ENCODE data around the gene LRFN2. TPM values are rescaled to one million over a fixed set of nuclear protein-coding genes. Genes with fewer than 3 reads are reported as not detected.

Gene LRFN2
- total and polyA plus RNA-seq, 4 donors = 0.01 to 0.06 TPM; not detected in 2

- TF ChIP-seq CTCF (IDR thresholded peaks at IDR 0.05; ENCODE audit: control extremely low read depth, extremely low read depth) = no peak
- ATAC-seq (ENCODE audit: insufficient read depth, low FRiP score) = no peak
- Histone ChIP-seq H3K9me3 (ENCODE audit: control insufficient read depth in 4 of 4, insufficient read depth in 3 of 4, low read length in 3 of 4) (peaks cover 0 to 4% (median 0%) of the 10 kb centered on the region in 4 donors), H3K27ac (ENCODE audit: low read depth in 1 of 2, low read length in 1 of 2) (no peak overlapping the region), H3K27me3 (ENCODE audit: control insufficient read depth in 3 of 3, insufficient read depth in 3 of 3, low read length in 2 of 3) (peaks cover 0 to 38% (median 11%) of the 10 kb centered on the region in 3 donors), H3K9ac (ENCODE audit: insufficient read depth in 1 of 2, low read length in 2 of 2) (no peak overlapping the region), H3K4me1 (ENCODE audit: control insufficient read depth in 5 of 5, insufficient read depth in 5 of 5, low read length in 5 of 5) (peaks cover 0 to 2% (median 0%) of the 10 kb centered on the region in 5 donors), H3K36me3 (ENCODE audit: control insufficient read depth in 4 of 4, insufficient read depth in 4 of 4, low read length in 4 of 4) (no peaks in the 10 kb centered on the region), H3K4me3 (no peak overlapping the region)
- DNase-seq = no peak
- 74 to 75% methylated on average over 2 of the region's 2 CpGs for WGBS, 2 donors
Observed at GRCh38 chr6:40604082-40604481, 16.9 kb upstream of the LRFN2 start.

- no peak overlapping the region for H3K27ac ChIP-seq (ENCODE audit: low read depth in 1 of 2, low read length in 1 of 2)
- no peak overlapping the region for H3K9ac ChIP-seq (ENCODE audit: insufficient read depth in 1 of 2, low read length in 2 of 2)
- ATAC-seq (ENCODE audit: insufficient read depth, low FRiP score) (no peak), DNase-seq (peak; percentile 10 to 65 (median 53))
- TF ChIP-seq CTCF (IDR thresholded peaks at IDR 0.05; ENCODE audit: control extremely low read depth, extremely low read depth) = no peak
- no peaks in the 10 kb centered on the region for H3K36me3 ChIP-seq (ENCODE audit: control insufficient read depth in 4 of 4, insufficient read depth in 4 of 4, low read length in 4 of 4)
- peaks cover 0 to 4% (median 0%) of the 10 kb centered on the region in 4 donors for H3K9me3 ChIP-seq (ENCODE audit: control insufficient read depth in 4 of 4, insufficient read depth in 3 of 4, low read length in 3 of 4)
- peaks cover 0 to 32% (median 9%) of the 10 kb centered on the region in 3 donors for H3K27me3 ChIP-seq (ENCODE audit: control insufficient read depth in 3 of 3, insufficient read depth in 3 of 3, low read length in 2 of 3)
- 18 to 19% methylated on average over 28 of the region's 28 CpGs for WGBS, 2 donors
- H3K4me1 ChIP-seq (ENCODE audit: control insufficient read depth in 5 of 5, insufficient read depth in 5 of 5, low read length in 5 of 5) = no peaks in the 10 kb centered on the region
- H3K4me3 ChIP-seq = no peak overlapping the region
Observed at GRCh38 chr6:40599555-40599954, 12.4 kb upstream of the LRFN2 start.

- Histone ChIP-seq H3K27ac (ENCODE audit: low read depth in 1 of 2, low read length in 1 of 2) (no peak overlapping the region), H3K9me3 (ENCODE audit: control insufficient read depth in 4 of 4, insufficient read depth in 3 of 4, low read length in 3 of 4) (peaks cover 0 to 4% (median 0%) of the 10 kb centered on the region in 4 donors), H3K4me1 (ENCODE audit: control insufficient read depth in 5 of 5, insufficient read depth in 5 of 5, low read length in 5 of 5) (no peaks in the 10 kb centered on the region), H3K9ac (ENCODE audit: insufficient read depth in 1 of 2, low read length in 2 of 2) (no peak overlapping the region), H3K36me3 (ENCODE audit: control insufficient read depth in 4 of 4, insufficient read depth in 4 of 4, low read length in 4 of 4) (no peaks in the 10 kb centered on the region), H3K27me3 (ENCODE audit: control insufficient read depth in 3 of 3, insufficient read depth in 3 of 3, low read length in 2 of 3) (peaks cover 0 to 28% (median 15%) of the 10 kb centered on the region in 3 donors), H3K4me3 (no peak overlapping the region)
- DNase-seq = no peak
- WGBS, 2 donors = 78 to 81% methylated on average over 5 of the region's 5 CpGs
- no peak for TF ChIP-seq CTCF (IDR thresholded peaks at IDR 0.05; ENCODE audit: control extremely low read depth, extremely low read depth)
- no peak for ATAC-seq (ENCODE audit: insufficient read depth, low FRiP score)
Observed at GRCh38 chr6:40598516-40598915, 11.4 kb upstream of the LRFN2 start.

GRCh38 chr6:40597301-40597700, 10.1 kb upstream of the LRFN2 start:
- H3K4me1 ChIP-seq (ENCODE audit: control insufficient read depth in 5 of 5, insufficient read depth in 5 of 5, low read length in 5 of 5) = no peaks in the 10 kb centered on the region
- ATAC-seq (ENCODE audit: insufficient read depth, low FRiP score) (no peak), DNase-seq (no peak)
- TF ChIP-seq CTCF (IDR thresholded peaks at IDR 0.05; ENCODE audit: control extremely low read depth, extremely low read depth) = no peak
- no peak overlapping the region for H3K27ac ChIP-seq (ENCODE audit: low read depth in 1 of 2, low read length in 1 of 2)
- H3K9ac ChIP-seq (ENCODE audit: insufficient read depth in 1 of 2, low read length in 2 of 2) = no peak overlapping the region
- H3K4me3 ChIP-seq = no peak overlapping the region
- H3K36me3 ChIP-seq (ENCODE audit: control insufficient read depth in 4 of 4, insufficient read depth in 4 of 4, low read length in 4 of 4) = no peaks in the 10 kb centered on the region
- H3K9me3 ChIP-seq (ENCODE audit: control insufficient read depth in 4 of 4, insufficient read depth in 3 of 4, low read length in 3 of 4) = peaks cover 0 to 4% (median 0%) of the 10 kb centered on the region in 4 donors
- peaks cover 0 to 20% (median 9%) of the 10 kb centered on the region in 3 donors for H3K27me3 ChIP-seq (ENCODE audit: control insufficient read depth in 3 of 3, insufficient read depth in 3 of 3, low read length in 2 of 3)
- WGBS, 2 donors = 81 to 83% methylated on average over 3 of the region's 3 CpGs

All from lung (tissue), 12 donors.